Keratinocyte (primary cell): ENCODE results near the gene CDC14B.

Source experiments
- EZH2 ChIP-seq: IDR thresholded peaks from one replicate; pipeline ENCODE4 v1.6.1; 2012; ENCODE audit warnings: inconsistent platforms, mild to moderate bottlenecking, low read length, moderate library complexity
- TF ChIP-seq, protein P1 (sequence below), 3 experiments: IDR thresholded peaks in 1 of 3; conservative IDR thresholded peaks in 1 of 3; optimal IDR thresholded peaks in 1 of 3; 2 replicates in 2 of 3; 3 replicates in 1 of 3; pipeline versions ENCODE3 to v1.5.1; 2011; ENCODE audit warnings: low read length in 3 of 3, mild to moderate bottlenecking in 3 of 3, moderate library complexity in 2 of 3, control low read depth in 1 of 3, inconsistent platforms in 1 of 3; ENCODE audit not compliant: insufficient read depth in 2 of 3; ENCODE audit errors: extremely low read depth in 1 of 3

GRCh38 chr9:96498796-96499195, 120.8 kb downstream of the CDC14B start:
- TF ChIP-seq, protein P1, sequence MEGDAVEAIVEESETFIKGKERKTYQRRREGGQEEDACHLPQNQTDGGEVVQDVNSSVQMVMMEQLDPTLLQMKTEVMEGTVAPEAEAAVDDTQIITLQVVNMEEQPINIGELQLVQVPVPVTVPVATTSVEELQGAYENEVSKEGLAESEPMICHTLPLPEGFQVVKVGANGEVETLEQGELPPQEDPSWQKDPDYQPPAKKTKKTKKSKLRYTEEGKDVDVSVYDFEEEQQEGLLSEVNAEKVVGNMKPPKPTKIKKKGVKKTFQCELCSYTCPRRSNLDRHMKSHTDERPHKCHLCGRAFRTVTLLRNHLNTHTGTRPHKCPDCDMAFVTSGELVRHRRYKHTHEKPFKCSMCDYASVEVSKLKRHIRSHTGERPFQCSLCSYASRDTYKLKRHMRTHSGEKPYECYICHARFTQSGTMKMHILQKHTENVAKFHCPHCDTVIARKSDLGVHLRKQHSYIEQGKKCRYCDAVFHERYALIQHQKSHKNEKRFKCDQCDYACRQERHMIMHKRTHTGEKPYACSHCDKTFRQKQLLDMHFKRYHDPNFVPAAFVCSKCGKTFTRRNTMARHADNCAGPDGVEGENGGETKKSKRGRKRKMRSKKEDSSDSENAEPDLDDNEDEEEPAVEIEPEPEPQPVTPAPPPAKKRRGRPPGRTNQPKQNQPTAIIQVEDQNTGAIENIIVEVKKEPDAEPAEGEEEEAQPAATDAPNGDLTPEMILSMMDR (optimal IDR thresholded peaks at IDR 0.05 in 1 of 3, IDR thresholded peaks at IDR 0.05 in 1 of 3, conservative IDR thresholded peaks at IDR 0.05 in 1 of 3; ENCODE audit: extremely low read depth in 1 of 3, insufficient read depth in 2 of 3, low read length in 3 of 3), result no peak
- TF ChIP-seq EZH2, result no peak
